ENCODE results near the gene KCNH5. TPM values are rescaled to one million over a fixed set of nuclear protein-coding genes. Genes with fewer than 3 reads are reported as not detected.

Gene KCNH5
- polyA plus RNA-seq, 1 of the 3 experiments (the other 2 are of a cell fraction), result not detected

- TF ChIP-seq EP300 (IDR thresholded peaks at IDR 0.05; ENCODE audit: borderline replicate concordance in 1 of 2, low read depth in 1 of 2, low read length in 1 of 2) (no peak), GATA2 (CRISPR knock-in tag; IDR thresholded peaks at IDR 0.05) (no peak), MEF2A (IDR thresholded peaks at IDR 0.05; ENCODE audit: borderline replicate concordance, low read depth) (no peak), REST (IDR thresholded peaks at IDR 0.05; ENCODE audit: low read depth, low read length) (no peak), PBX3 (IDR thresholded peaks at IDR 0.05) (no peak)
These were observed 123.8 kb downstream of the KCNH5 start (continued) for GRCh38 chr14:62921466-62921865.

- TF ChIP-seq MAX (IDR thresholded peaks at IDR 0.05; ENCODE audit: low read depth), result no peak
- no peak for TF ChIP-seq USF1 (IDR thresholded peaks at IDR 0.05; ENCODE audit: borderline replicate concordance, low read depth)
- TF ChIP-seq FOSL2 (IDR thresholded peaks at IDR 0.05; ENCODE audit: borderline replicate concordance, low read depth), result no peak
- no peak for TF ChIP-seq REST (IDR thresholded peaks at IDR 0.05; ENCODE audit: low read depth, low read length)
- no peak for TF ChIP-seq NRF1 (IDR thresholded peaks at IDR 0.05; ENCODE audit: low read depth, low read length)
- TF ChIP-seq PBX3 (IDR thresholded peaks at IDR 0.05), result no peak
- TF ChIP-seq RAD21 (IDR thresholded peaks at IDR 0.05; ENCODE audit: low read length), result no peak
- no peak for TF ChIP-seq ZBTB33 (IDR thresholded peaks at IDR 0.05; ENCODE audit: borderline replicate concordance, low read depth)
- no peak for TF ChIP-seq MEF2A (IDR thresholded peaks at IDR 0.05; ENCODE audit: borderline replicate concordance, low read depth)
- no peak for TF ChIP-seq RCOR1 (IDR thresholded peaks at IDR 0.05; ENCODE audit: low read length)
- TF ChIP-seq POLR2AphosphoS5 (IDR thresholded peaks at IDR 0.05; ENCODE audit: low read depth, low read length), result no peak
- no peaks in the 10 kb centered on the region for H3F3A ChIP-seq (replicated peaks; ENCODE audit: insufficient read depth)
- H3K4me2 ChIP-seq, result no peak overlapping the region
- H3K27me3 ChIP-seq (ENCODE audit: insufficient read depth), result no peaks in the 10 kb centered on the region
- no peak overlapping the region for H3K27ac ChIP-seq (ENCODE audit: low read depth in 2 of 2, low read length in 1 of 2)
- H4K20me1 ChIP-seq (ENCODE audit: insufficient read depth), result no peaks in the 10 kb centered on the region
- no peaks in the 10 kb centered on the region for H3K36me3 ChIP-seq (replicated peaks in 1 of 2; ENCODE audit: control insufficient read depth in 1 of 2, insufficient read depth in 2 of 2, low read length in 1 of 2)
- no peak for DNase-seq
- H3K79me2 ChIP-seq (ENCODE audit: insufficient read depth), result no peaks in the 10 kb centered on the region
- ChIA-PET POLR2A (no interaction called here), CTCF (no interaction called here)
- H3K4me3 ChIP-seq (ENCODE audit: low read depth in 2 of 2, low read length in 1 of 2), result no peak overlapping the region
- H3K9me3 ChIP-seq, result no peaks in the 10 kb centered on the region
- WGBS (ENCODE audit: low lambda C conversion rate), result 53% methylated on average over 4 of the region's 4 CpGs
- H3K4me1 ChIP-seq (ENCODE audit: control insufficient read depth in 1 of 2, insufficient read depth in 2 of 2, low read depth in 1 of 2, low read length in 1 of 2), result peaks cover 7% of the 10 kb centered on the region in 2 experiments; a peak in 3 of 4 replicates
- no peaks in the 10 kb centered on the region; the same call in 1 of the 2 replicates for H3K9me2 ChIP-seq
- no peak overlapping the region for H3K9ac ChIP-seq
- H2AFZ ChIP-seq (ENCODE audit: low read depth), result no peak overlapping the region
These were observed 128.7 kb downstream of the KCNH5 start for GRCh38 chr14:62916551-62916950.

Data from SK-N-SH (cell line).